Hepatocyte (in vitro differentiated cells): ENCODE measurements around the gene RGS19.

Experiments
- CTCF ChIP-seq: fragments of 200-600 bp; sonication (generic); IDR thresholded peaks from 2 replicates; pipeline ENCODE4 v1.5.1; 2016; ENCODE audit warnings: antibody characterized with exemption, mild to moderate bottlenecking; ENCODE audit not compliant: poor library complexity
- EZH2 ChIP-seq: fragments of 200-600 bp; sonication (generic); IDR thresholded peaks from 2 replicates; pipeline ENCODE4 v1.6.1; 2016; ENCODE audit warnings: antibody characterized with exemption, mild to moderate bottlenecking, borderline replicate concordance

- no peak for TF ChIP-seq EZH2
- peak; percentile 36 for TF ChIP-seq CTCF
These were observed 25.3 kb downstream of the RGS19 start for GRCh38 chr20:64053841-64054661.
